Measurements from ENCODE around the gene ADARB2.
A peak's percentile ranks its signal among the peaks of the same experiment; 100 is the strongest.

The ADARB2 gene

GRCh38 chr10:1661416-1661815 lies 75.9 kb downstream of the ADARB2 start:
- no peak for DNase-seq

- DNase-seq, result no peak
Measured at GRCh38 chr10:1660815-1661214, 76.5 kb downstream of the ADARB2 start.

- no peak for DNase-seq
Measured at GRCh38 chr10:1660386-1660785, 76.9 kb downstream of the ADARB2 start.

GRCh38 chr10:1659221-1659791 lies 78.0 kb downstream of the ADARB2 start:
- DNase-seq, result peak in 1 of 2 donors; percentile 34

- no peak for DNase-seq
Measured at GRCh38 chr10:1658658-1659057, 78.7 kb downstream of the ADARB2 start.

GRCh38 chr10:1657479-1657878 lies 79.8 kb downstream of the ADARB2 start:
- no peak for DNase-seq

GRCh38 chr10:1655367-1655766 lies 82.0 kb downstream of the ADARB2 start:
- DNase-seq, result no peak

GRCh38 chr10:1654811-1655356 lies 82.4 kb downstream of the ADARB2 start:
- no peak for DNase-seq

GRCh38 chr10:1654247-1654646 lies 83.1 kb downstream of the ADARB2 start:
- DNase-seq, result no peak

GRCh38 chr10:1653321-1653720 lies 84.0 kb downstream of the ADARB2 start:
- DNase-seq, result no peak

- no peak for DNase-seq
Measured at GRCh38 chr10:1652151-1652550, 85.2 kb downstream of the ADARB2 start.

GRCh38 chr10:1651270-1651966 lies 85.9 kb downstream of the ADARB2 start:
- DNase-seq, result no peak

- DNase-seq, result no peak
Measured at GRCh38 chr10:1650542-1651269, 86.6 kb downstream of the ADARB2 start.

- DNase-seq, result no peak
Measured at GRCh38 chr10:1648648-1649047, 88.7 kb downstream of the ADARB2 start.

GRCh38 chr10:1646332-1646731 lies 91.0 kb downstream of the ADARB2 start:
- DNase-seq, result no peak

GRCh38 chr10:1645896-1646295 lies 91.4 kb downstream of the ADARB2 start:
- DNase-seq, result no peak

- no peak for DNase-seq
Measured at GRCh38 chr10:1644191-1644711, 93.1 kb downstream of the ADARB2 start.

GRCh38 chr10:1643908-1644179 lies 93.5 kb downstream of the ADARB2 start:
- DNase-seq, result no peak

- DNase-seq, result no peak
Measured at GRCh38 chr10:1643161-1643907, 94.0 kb downstream of the ADARB2 start.

- DNase-seq, result no peak
Measured at GRCh38 chr10:1642600-1643160, 94.6 kb downstream of the ADARB2 start.

GRCh38 chr10:1641402-1641801 lies 95.9 kb downstream of the ADARB2 start:
- no peak for DNase-seq

GRCh38 chr10:1638889-1639419 lies 98.4 kb downstream of the ADARB2 start:
- no peak for DNase-seq

- DNase-seq, result no peak
Measured at GRCh38 chr10:1635340-1635739, 102.0 kb downstream of the ADARB2 start.

Measured in hippocampal formation (tissue), 2 donors.